Activated CD8-positive, alpha-beta T cell treated with anti-CD3 and anti-CD28 coated beads for 36 hours (primary cell): ENCODE measurements around the gene NT5C1B. TPM values are rescaled to one million over a fixed set of nuclear protein-coding genes. Genes with fewer than 3 reads are reported as not detected.

Source experiments
- ATAC-seq: fragments of 200-7000 bp; cut with Tn5 transposase; one replicate; pipeline ENCODE4 v1.10.0; 2021; ENCODE audit warnings: mild to moderate bottlenecking, moderate library complexity
- CTCF ChIA-PET: fragments of 350-600 bp; sonication (Branson Sonifier 250); formaldehyde crosslinking; loops from one replicate; lab custom pipeline; 2021; ENCODE audit warnings: antibody characterized with exemption; lab: Charles Lee
- POLR2A ChIA-PET: fragments of 350-600 bp; sonication (Branson Sonifier 250); formaldehyde crosslinking; loops from one replicate; lab custom pipeline; 2021; ENCODE audit warnings: antibody characterized with exemption; lab: Charles Lee
- DNase-seq: peaks from one replicate; pipeline ENCODE4 v3.0.0-alpha.2; 2020
- H3K27ac Mint-ChIP-seq: one replicate; pipeline ENCODE4 v1.8.0; 2021; ENCODE audit warnings: mild to moderate bottlenecking, mixed read lengths
- H3K27me3 Mint-ChIP-seq: one replicate; pipeline ENCODE4 v1.8.0; 2021; ENCODE audit warnings: mixed read lengths
- H3K36me3 Mint-ChIP-seq: one replicate; pipeline ENCODE4 v1.8.0; 2021; ENCODE audit warnings: low read depth, mixed read lengths
- H3K4me1 Mint-ChIP-seq: one replicate; pipeline ENCODE4 v1.8.0; 2021; ENCODE audit warnings: low read depth, mixed read lengths
- H3K4me3 Mint-ChIP-seq: one replicate; pipeline ENCODE4 v1.8.0; 2021; ENCODE audit warnings: mild to moderate bottlenecking, moderate library complexity, mixed read lengths
- H3K9me3 Mint-ChIP-seq: one replicate; pipeline ENCODE4 v1.8.0; 2021; ENCODE audit warnings: mixed read lengths
- CTCF ChIP-seq: fragments of 200-600 bp; IDR thresholded peaks from one replicate; pipeline ENCODE4 v1.8.0; 2022; ENCODE audit warnings: antibody characterized with exemption, mild to moderate bottlenecking
- intact Hi-C: fragments of 100-400 bp; cut with micrococcal nuclease; formaldehyde crosslinking; loops from one replicate; pipeline ENCODE4 v1.10.0; 2022
- total RNA-seq, 2 experiments: library from RNA; stranded (reverse); gene quantifications; one replicate each; pipeline ENCODE4 v1.2.3, GENCODE V29; 2021

The NT5C1B gene
- total RNA-seq, 2 experiments from 2014 or later, result not detected

DNA sequence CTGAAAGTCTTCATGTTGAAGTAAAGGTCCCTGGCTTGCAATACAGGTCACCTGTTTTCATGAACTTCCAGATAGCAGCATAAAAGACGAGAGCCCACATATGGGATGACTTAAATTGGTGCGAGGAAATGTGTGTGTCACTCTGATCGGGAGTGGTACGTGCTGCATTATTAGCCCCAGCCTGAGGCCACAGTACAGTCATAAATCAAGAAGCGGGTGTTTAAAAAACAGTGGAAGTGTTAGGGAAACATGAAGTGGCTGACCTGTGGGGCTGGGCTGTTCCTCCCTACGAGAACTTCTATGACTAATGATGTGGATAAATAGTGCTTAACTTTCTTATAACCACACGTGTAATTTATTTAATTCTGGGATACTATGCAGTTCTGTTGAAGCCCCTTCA lies 53.3 kb downstream of the NT5C1B start:
- TF ChIP-seq CTCF, result no peak
- Mint-ChIP-seq H3K27me3 (peaks cover 6% of the 10 kb centered on the region), H3K4me1 (peaks cover 2% of the 10 kb centered on the region), H3K9me3 (no peaks in the 10 kb centered on the region), H3K36me3 (no peaks in the 10 kb centered on the region), H3K4me3 (no peak overlapping the region), H3K27ac (no peak overlapping the region)
- POLR2A ChIA-PET, result no interaction called here
- CTCF ChIA-PET, result no interaction called here
- intact Hi-C loops, result no loop called here
- DNase-seq, result no peak
- ATAC-seq, result no peak

GRCh38 chr2:18531194-18531593 lies 58.2 kb downstream of the NT5C1B start:
- ATAC-seq, result no peak
- intact Hi-C loops, result no loop called here
- POLR2A ChIA-PET, result no interaction called here
- no peak for TF ChIP-seq CTCF
- Mint-ChIP-seq H3K4me3 (no peak overlapping the region), H3K9me3 (no peaks in the 10 kb centered on the region), H3K27me3 (peaks cover 6% of the 10 kb centered on the region), H3K27ac (no peak overlapping the region), H3K4me1 (no peaks in the 10 kb centered on the region), H3K36me3 (no peaks in the 10 kb centered on the region)
- DNase-seq, result no peak
- CTCF ChIA-PET, result interaction anchor here (1.1 kb wide), 1 partner anchor 1332 kb away, joined by 3 read pairs; no protein-coding TSS in a partner anchor

DNA sequence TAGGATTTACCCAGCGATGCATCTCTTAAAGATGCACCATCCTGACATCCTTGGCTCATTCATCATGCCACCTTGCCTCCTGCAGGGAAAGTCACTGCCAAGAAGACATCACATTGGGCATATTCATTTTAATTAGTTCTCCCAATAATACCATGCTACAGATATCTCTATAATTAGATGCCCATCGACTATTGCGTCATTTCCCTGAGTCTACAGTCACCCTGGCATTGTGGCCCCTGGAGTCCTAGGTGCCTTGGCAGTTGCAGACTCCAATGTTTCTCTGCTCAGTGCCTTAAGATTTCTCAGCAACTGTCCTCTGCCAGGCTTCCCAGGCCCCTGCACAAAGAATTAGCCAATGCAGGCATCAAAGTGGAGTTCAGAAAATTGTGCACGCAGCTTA lies 61.5 kb downstream of the NT5C1B start:
- POLR2A ChIA-PET, result no interaction called here
- no peak overlapping the region for H3K27ac Mint-ChIP-seq
- no peak overlapping the region for H3K4me3 Mint-ChIP-seq
- DNase-seq (no peak), ATAC-seq (no peak)
- intact Hi-C loops, result loop anchor here (10.0 kb wide), 2 partner anchors 217 to 837 kb away; no protein-coding TSS in a partner anchor
- no peaks in the 10 kb centered on the region for H3K9me3 Mint-ChIP-seq
- no peaks in the 10 kb centered on the region for H3K4me1 Mint-ChIP-seq
- no peaks in the 10 kb centered on the region for H3K27me3 Mint-ChIP-seq
- no peaks in the 10 kb centered on the region for H3K36me3 Mint-ChIP-seq
- CTCF ChIA-PET, result interaction anchor here (1.2 kb wide), 1 partner anchor 8 kb away, joined by 3 read pairs; no protein-coding TSS in a partner anchor
- TF ChIP-seq CTCF, result no peak

DNA sequence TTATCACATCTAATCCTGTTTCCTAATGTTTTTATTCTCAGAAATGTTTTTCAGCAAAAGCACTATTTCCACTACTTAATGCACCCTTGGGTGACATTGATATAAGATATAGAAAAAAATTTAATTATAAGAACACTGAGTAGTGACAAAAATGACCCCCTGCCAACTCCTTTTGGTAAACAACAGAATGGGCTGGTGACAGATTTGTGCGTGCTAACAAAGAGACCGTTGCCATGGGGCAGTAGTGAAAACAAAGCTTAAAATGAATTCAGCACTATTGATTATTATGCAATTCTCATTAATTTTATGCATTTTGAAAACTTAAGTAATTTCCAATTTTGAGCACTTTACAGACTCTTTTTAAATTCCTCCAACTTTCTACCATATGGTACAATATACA lies 62.0 kb downstream of the NT5C1B start:
- Mint-ChIP-seq H3K27ac (no peak overlapping the region), H3K9me3 (no peaks in the 10 kb centered on the region), H3K4me3 (no peak overlapping the region), H3K4me1 (no peaks in the 10 kb centered on the region), H3K27me3 (no peaks in the 10 kb centered on the region), H3K36me3 (no peaks in the 10 kb centered on the region)
- ChIA-PET POLR2A (no interaction called here), CTCF (no interaction called here)
- ATAC-seq (no peak), DNase-seq (no peak)
- TF ChIP-seq CTCF, result no peak
- intact Hi-C loops, result loop anchor here (10.0 kb wide), 2 partner anchors 217 to 837 kb away; no protein-coding TSS in a partner anchor

DNA sequence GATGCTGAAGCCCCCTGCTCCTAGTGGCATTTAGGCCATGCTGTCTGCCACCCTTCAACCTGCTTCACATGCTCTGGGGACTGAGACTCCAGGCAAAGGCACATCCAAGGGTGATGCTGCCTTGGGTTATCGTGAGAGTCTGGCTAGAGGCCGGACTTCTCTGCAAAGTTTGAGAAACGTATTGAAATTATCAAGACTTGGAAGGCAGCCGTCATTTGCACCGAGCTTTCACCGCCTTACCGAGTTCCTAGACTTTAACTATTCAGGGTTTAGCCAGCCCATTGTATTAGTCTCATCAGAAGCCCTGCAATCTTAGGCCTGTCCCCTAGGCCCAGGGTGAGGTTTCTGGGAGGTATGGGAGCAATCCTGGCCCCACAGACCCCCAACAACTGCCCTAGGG lies 62.9 kb downstream of the NT5C1B start:
- ATAC-seq (no peak), DNase-seq (no peak)
- ChIA-PET POLR2A (no interaction called here), CTCF (interaction anchor here (0.7 kb wide), 1 partner anchor 8 kb away, joined by 3 read pairs; no protein-coding TSS in a partner anchor)
- Mint-ChIP-seq H3K4me1 (no peaks in the 10 kb centered on the region), H3K36me3 (no peaks in the 10 kb centered on the region), H3K9me3 (no peaks in the 10 kb centered on the region), H3K27ac (no peak overlapping the region), H3K4me3 (no peak overlapping the region), H3K27me3 (no peaks in the 10 kb centered on the region)
- TF ChIP-seq CTCF, result no peak
- intact Hi-C loops, result loop anchor here (10.0 kb wide), 2 partner anchors 218 to 838 kb away; no protein-coding TSS in a partner anchor
